GM23248 (cell line): ENCODE results near the gene MID1. TPM values are rescaled to one million over a fixed set of nuclear protein-coding genes. Genes with fewer than 3 reads are reported as not detected.
A peak's percentile ranks its signal among the peaks of the same experiment; 100 is the strongest.

Experiments used
- DNase-seq: peaks from one replicate; pipeline ENCODE4 v3.0.0-alpha.2; 2015
- H2AFZ ChIP-seq: fragments of 200-600 bp; sonication (generic); 2 replicates; pipeline ENCODE4 v1.6.1; 2016; ENCODE audit warnings: antibody characterized with exemption
- H3F3A ChIP-seq: fragments of 200-600 bp; sonication (generic); 2 replicates; pipeline ENCODE4 v1.6.1; 2016; ENCODE audit warnings: mild to moderate bottlenecking, antibody characterized with exemption, mixed run types; ENCODE audit not compliant: insufficient read depth
- H3K27ac ChIP-seq: fragments of 200-600 bp; sonication (generic); 2 replicates; pipeline ENCODE4 v1.5.1; 2016; ENCODE audit warnings: mild to moderate bottlenecking
- H3K27me3 ChIP-seq: fragments of 200-600 bp; sonication (generic); replicated peaks from 2 replicates; pipeline ENCODE4 v1.6.1; 2016; ENCODE audit warnings: mild to moderate bottlenecking; ENCODE audit not compliant: insufficient read depth
- H3K36me3 ChIP-seq: fragments of 200-600 bp; sonication (generic); 2 replicates; pipeline ENCODE4 v1.6.1; 2016; ENCODE audit warnings: low read depth, mild to moderate bottlenecking
- H3K4me1 ChIP-seq: fragments of 200-600 bp; sonication (generic); 2 replicates; pipeline ENCODE4 v1.6.1; 2016; ENCODE audit warnings: mild to moderate bottlenecking; ENCODE audit not compliant: insufficient read depth
- H3K4me2 ChIP-seq: fragments of 200-600 bp; sonication (generic); one replicate; pipeline ENCODE4 v1.6.1; 2016; ENCODE audit warnings: mild to moderate bottlenecking; ENCODE audit not compliant: unreplicated experiment
- H3K4me3 ChIP-seq: fragments of 200-600 bp; sonication (generic); 2 replicates; pipeline ENCODE4 v1.5.1; 2016; ENCODE audit warnings: mild to moderate bottlenecking
- H3K79me2 ChIP-seq: fragments of 200-600 bp; sonication (generic); 2 replicates; pipeline ENCODE4 v1.6.1; 2016; ENCODE audit warnings: mild to moderate bottlenecking; ENCODE audit not compliant: insufficient read depth
- H3K9ac ChIP-seq: fragments of 200-600 bp; sonication (generic); 2 replicates; pipeline ENCODE4 v1.6.1; 2016; ENCODE audit warnings: mild to moderate bottlenecking
- H3K9me2 ChIP-seq: fragments of 200-600 bp; sonication (generic); 2 replicates; pipeline ENCODE4 v1.6.1; 2016; ENCODE audit warnings: mixed run types, mild to moderate bottlenecking, moderate library complexity; ENCODE audit not compliant: insufficient read depth
- H3K9me3 ChIP-seq: fragments of 200-600 bp; sonication (generic); one replicate; pipeline ENCODE4 v1.6.1; 2017; ENCODE audit warnings: low read depth
- H4K20me1 ChIP-seq: fragments of 200-600 bp; sonication (generic); 2 replicates; pipeline ENCODE4 v1.6.0; 2016; ENCODE audit not compliant: insufficient read depth
- EZH2 ChIP-seq: fragments of 200-600 bp; sonication (generic); IDR thresholded peaks from 2 replicates; pipeline ENCODE4 v1.6.1; 2018; ENCODE audit warnings: antibody characterized with exemption, mild to moderate bottlenecking; ENCODE audit not compliant: insufficient read depth, poor library complexity, severe bottlenecking
- EZH2phosphoT487 ChIP-seq: fragments of 200-600 bp; sonication (generic); IDR thresholded peaks from 2 replicates; pipeline ENCODE4 v1.6.1; 2018; ENCODE audit warnings: antibody characterized with exemption, moderate library complexity, mild to moderate bottlenecking, low read depth; ENCODE audit not compliant: insufficient read depth
- WGBS, 2 experiments: methylation state at CpG; one replicate each; pipeline ENCODE4 v1.1.6; 2015 to 2017; ENCODE audit warnings: low lambda C conversion rate in 2 of 2, low coverage in 1 of 2; ENCODE audit errors: missing lambda C conversion rate in 2 of 2; 5-methylcytosine and 5-hydroxymethylcytosine counted together
- in situ Hi-C: fragments of 300-500 bp; cut with MboI; formaldehyde crosslinking; loops from 2 replicates; pipeline ENCODE4 v1.15.0; 2020
- polyA plus RNA-seq: library from polyadenylated mRNA; unstranded; fragments of >200 nt; fragmentation: Nextera tagmentation; extraction: Ambion mirVana; gene quantifications from 2 replicates; pipeline ENCODE4 v1.2.1, GENCODE V29; 2016
- total RNA-seq: library from RNA; depleted of rRNA; stranded (reverse); fragments of >200 nt; shearing (Covaris generic); gene quantifications from 2 replicates; pipeline ENCODE4 v1.2.3, GENCODE V29; 2014

Gene MID1
- total and polyA plus RNA-seq, 2 experiments from 2014 or later = 5.6 to 5.9 TPM

GRCh38 chrX:10570601-10571000 is 49.8 kb downstream of the MID1 start:
- H3K36me3 ChIP-seq = no peaks in the 10 kb centered on the region
- no peak overlapping the region for H3K4me2 ChIP-seq
- H3K9me2 ChIP-seq = no peaks in the 10 kb centered on the region
- WGBS, 2 experiments = 93 to 100% methylated on average over 1 of the region's 1 CpG
- H3K9me3 ChIP-seq = no peaks in the 10 kb centered on the region
- peak overlapping the region; percentile 37 for H3K27ac ChIP-seq
- peaks cover 28% of the 10 kb centered on the region for H3K4me1 ChIP-seq
- H2AFZ ChIP-seq = no peak overlapping the region
- no peak overlapping the region for H3K9ac ChIP-seq
- in situ Hi-C loops = no loop called here
- H3K4me3 ChIP-seq = no peak overlapping the region
- DNase-seq = no peak
- no peaks in the 10 kb centered on the region; the same call in 1 of the 2 replicates for H3K79me2 ChIP-seq
- no peaks in the 10 kb centered on the region for H3K27me3 ChIP-seq
- no peak for TF ChIP-seq EZH2phosphoT487
- no peak for TF ChIP-seq EZH2
- H4K20me1 ChIP-seq = no peaks in the 10 kb centered on the region
- peaks cover 7% of the 10 kb centered on the region; the same call in 1 of the 2 replicates for H3F3A ChIP-seq

GRCh38 chrX:10569946-10570345 is 50.4 kb downstream of the MID1 start:
- Histone ChIP-seq H3K9me2 (no peaks in the 10 kb centered on the region), H3K9me3 (no peaks in the 10 kb centered on the region), H3K27me3 (no peaks in the 10 kb centered on the region), H3K4me2 (peak overlapping the region; percentile 68), H3K4me1 (peaks cover 26% of the 10 kb centered on the region), H3K79me2 (no peaks in the 10 kb centered on the region; the same call in 1 of the 2 replicates), H3K4me3 (no peak overlapping the region), H3F3A (peaks cover 7% of the 10 kb centered on the region; the same call in 1 of the 2 replicates), H4K20me1 (no peaks in the 10 kb centered on the region), H2AFZ (no peak overlapping the region), H3K36me3 (no peaks in the 10 kb centered on the region), H3K9ac (no peak overlapping the region), H3K27ac (peak overlapping the region; percentile 37)
- in situ Hi-C loops = no loop called here
- no peak for TF ChIP-seq EZH2
- no peak for TF ChIP-seq EZH2phosphoT487
- DNase-seq = peak; percentile 59
- WGBS, 2 experiments = 9 to 10% methylated on average over 4 of the region's 4 CpGs

DNA sequence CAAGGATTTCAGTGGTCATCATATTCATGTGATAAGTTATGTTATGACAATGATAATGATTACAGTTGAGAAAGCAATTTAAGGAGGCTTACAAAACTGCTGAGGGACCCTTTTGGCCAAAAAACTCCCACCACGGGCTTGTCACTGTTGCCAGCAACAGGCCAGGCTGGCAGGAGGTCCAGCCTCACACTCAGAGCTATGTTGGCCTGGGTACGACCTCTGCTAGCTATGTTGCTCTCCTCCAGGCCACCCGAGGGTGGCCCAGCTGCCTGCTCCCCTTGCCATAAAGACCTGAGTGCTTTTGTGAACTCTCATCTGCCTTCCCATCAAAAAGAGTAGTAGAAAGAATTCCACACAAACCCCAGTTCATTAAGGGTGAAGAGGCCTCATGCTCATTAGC is 52.0 kb downstream of the MID1 start:
- no peak for DNase-seq
- Histone ChIP-seq H3K9me3 (no peaks in the 10 kb centered on the region), H4K20me1 (no peaks in the 10 kb centered on the region), H3K27me3 (no peaks in the 10 kb centered on the region), H3K9ac (no peak overlapping the region), H3K36me3 (no peaks in the 10 kb centered on the region), H2AFZ (no peak overlapping the region), H3K79me2 (no peaks in the 10 kb centered on the region), H3K4me1 (peaks cover 22% of the 10 kb centered on the region), H3K9me2 (no peaks in the 10 kb centered on the region), H3K4me2 (no peak overlapping the region), H3K4me3 (no peak overlapping the region), H3F3A (peaks cover 7% of the 10 kb centered on the region; the same call in 1 of the 2 replicates), H3K27ac (no peak overlapping the region)
- WGBS, 2 experiments = 60 to 71% methylated on average over 3 of the region's 3 CpGs
- no peak for TF ChIP-seq EZH2phosphoT487
- no peak for TF ChIP-seq EZH2
- in situ Hi-C loops = no loop called here

DNA sequence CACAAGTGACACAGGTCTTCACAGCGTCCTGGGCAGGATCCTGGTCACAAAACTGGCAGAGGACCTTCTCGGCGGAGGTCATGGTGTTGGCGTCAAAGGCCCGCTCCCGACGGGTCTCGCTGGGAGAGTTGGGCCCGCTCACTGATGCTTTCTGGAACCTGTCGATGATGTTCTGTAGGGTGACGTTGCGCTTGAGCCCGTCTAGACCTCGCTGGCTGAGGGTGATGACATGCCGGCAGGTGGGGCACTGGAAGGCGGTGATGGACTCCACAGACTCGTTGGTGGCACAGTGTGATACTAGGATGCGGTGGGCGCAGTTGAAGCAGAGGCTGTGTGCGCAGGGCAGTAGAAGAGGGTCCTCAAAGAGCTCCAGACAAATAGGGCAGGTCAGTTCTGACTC is 53.2 kb downstream of the MID1 start:
- no peaks in the 10 kb centered on the region for H4K20me1 ChIP-seq
- H3K4me2 ChIP-seq = no peak overlapping the region
- H3K4me1 ChIP-seq = peaks cover 22% of the 10 kb centered on the region
- no peaks in the 10 kb centered on the region for H3K36me3 ChIP-seq
- H3K79me2 ChIP-seq = no peaks in the 10 kb centered on the region
- no peak for DNase-seq
- H3K4me3 ChIP-seq = no peak overlapping the region
- WGBS, 2 experiments = 96 to 97% methylated on average over 6 to 20 of the region's 20 CpGs
- TF ChIP-seq EZH2 (no peak), EZH2phosphoT487 (no peak)
- H2AFZ ChIP-seq = no peak overlapping the region
- peaks cover 7% of the 10 kb centered on the region; the same call in 1 of the 2 replicates for H3F3A ChIP-seq
- H3K9me2 ChIP-seq = no peaks in the 10 kb centered on the region
- H3K27me3 ChIP-seq = no peaks in the 10 kb centered on the region
- in situ Hi-C loops = no loop called here
- H3K9me3 ChIP-seq = no peaks in the 10 kb centered on the region
- no peak overlapping the region for H3K9ac ChIP-seq
- no peak overlapping the region for H3K27ac ChIP-seq

DNA sequence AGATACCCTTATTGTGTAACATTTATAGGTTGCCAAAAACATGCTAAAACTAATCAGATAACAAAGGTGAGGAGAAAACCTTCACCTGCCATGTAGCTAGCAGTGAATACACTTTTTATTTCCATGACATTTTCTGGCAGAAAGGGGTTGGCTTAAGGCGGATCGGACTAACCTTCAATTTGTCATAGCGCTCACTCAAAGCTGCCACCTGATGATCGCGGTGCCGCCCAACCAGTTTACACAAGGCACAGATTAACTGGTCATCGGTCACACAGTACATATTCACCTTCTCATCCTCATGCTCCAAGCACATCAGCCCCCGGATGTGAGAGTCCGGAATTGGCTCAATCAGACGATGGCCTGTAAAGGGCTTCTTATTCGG is 53.7 kb downstream of the MID1 start:
- TF ChIP-seq EZH2phosphoT487 = no peak
- TF ChIP-seq EZH2 = no peak
- H3K27ac ChIP-seq = no peak overlapping the region
- H4K20me1 ChIP-seq = no peaks in the 10 kb centered on the region
- no peak overlapping the region for H2AFZ ChIP-seq
- no peaks in the 10 kb centered on the region for H3K36me3 ChIP-seq
- WGBS, 2 experiments = 94 to 98% methylated on average over 9 to 11 of the region's 11 CpGs
- no peaks in the 10 kb centered on the region for H3K9me3 ChIP-seq
- no peak for DNase-seq
- H3K9me2 ChIP-seq = no peaks in the 10 kb centered on the region
- H3K4me1 ChIP-seq = peaks cover 22% of the 10 kb centered on the region
- H3F3A ChIP-seq = peaks cover 7% of the 10 kb centered on the region; the same call in 1 of the 2 replicates
- no peak overlapping the region for H3K9ac ChIP-seq
- H3K4me2 ChIP-seq = no peak overlapping the region
- no peak overlapping the region for H3K4me3 ChIP-seq
- H3K79me2 ChIP-seq = no peaks in the 10 kb centered on the region
- in situ Hi-C loops = no loop called here
- H3K27me3 ChIP-seq = no peaks in the 10 kb centered on the region
